Activated B cell treated with CpG ODN at 0.5 μM for 24 hours (primary cell): ENCODE results near the gene CA6. TPM values are rescaled to one million over a fixed set of nuclear protein-coding genes. Genes with fewer than 3 reads are reported as not detected.
"Not testable (repeated sequence)": the region's sequence is repeated elsewhere in the genome, so short reads cannot be mapped to it uniquely, and the experiment has no call there.

Experiments used
- ATAC-seq: fragments of 200-7000 bp; cut with Tn5 transposase; one replicate; pipeline ENCODE4 v1.10.0; 2021; ENCODE audit warnings: low read depth, mild to moderate bottlenecking, moderate library complexity
- CTCF ChIA-PET: fragments of 350-600 bp; sonication (Branson Sonifier 250); formaldehyde crosslinking; loops from one replicate; lab custom pipeline; 2021; ENCODE audit warnings: antibody characterized with exemption; lab: Charles Lee
- POLR2A ChIA-PET: fragments of 350-600 bp; sonication (Branson Sonifier 250); formaldehyde crosslinking; loops from one replicate; lab custom pipeline; 2021; ENCODE audit warnings: antibody characterized with exemption; lab: Charles Lee
- DNase-seq: peaks from one replicate; pipeline ENCODE4 v3.0.0; 2022
- H3K27ac Mint-ChIP-seq: one replicate; pipeline ENCODE4 v1.8.0; 2020; ENCODE audit warnings: mixed read lengths
- H3K27me3 Mint-ChIP-seq: one replicate; pipeline ENCODE4 v1.8.0; 2021; ENCODE audit warnings: mixed read lengths
- H3K36me3 Mint-ChIP-seq: one replicate; pipeline ENCODE4 v1.8.0; 2021; ENCODE audit warnings: low read depth, mixed read lengths
- H3K4me1 Mint-ChIP-seq: one replicate; pipeline ENCODE4 v1.8.0; 2021; ENCODE audit warnings: mixed read lengths
- H3K4me3 Mint-ChIP-seq: one replicate; pipeline ENCODE4 v1.8.0; 2020; ENCODE audit warnings: mild to moderate bottlenecking, mixed read lengths
- H3K9me3 Mint-ChIP-seq: one replicate; pipeline ENCODE4 v1.8.0; 2020; ENCODE audit warnings: mixed read lengths
- CTCF ChIP-seq: fragments of 200-600 bp; IDR thresholded peaks from one replicate; pipeline ENCODE4 v1.8.0; 2022; ENCODE audit warnings: antibody characterized with exemption, mild to moderate bottlenecking
- intact Hi-C: fragments of 100-400 bp; cut with micrococcal nuclease; formaldehyde crosslinking; loops from one replicate; pipeline ENCODE4 v1.15.1; 2024
- total RNA-seq: library from RNA; stranded (reverse); gene quantifications from 2 replicates; pipeline ENCODE4 v1.2.3, GENCODE V29; 2022

Gene CA6
- total RNA-seq, 1 donor from 2014 or later: not detected

GRCh38 chr1:9014475-9015375, 69.1 kb downstream of the CA6 start:
- Mint-ChIP-seq H3K9me3 (no peaks in the 10 kb centered on the region), H3K4me3 (no peak overlapping the region)

GRCh38 chr1:9016455-9016854, 70.8 kb downstream of the CA6 start:
- no peak overlapping the region for H3K27ac Mint-ChIP-seq

More at GRCh38 chr1:9014475-9015375, 69.1 kb downstream of the CA6 start:
- peaks cover 3% of the 10 kb centered on the region for H3K27me3 Mint-ChIP-seq
- no peak for ATAC-seq
- no peak for DNase-seq
- intact Hi-C loops: no loop called here
- peaks cover 35% of the 10 kb centered on the region for H3K4me1 Mint-ChIP-seq
- H3K27ac Mint-ChIP-seq: no peak overlapping the region
- H3K36me3 Mint-ChIP-seq: no peaks in the 10 kb centered on the region
- POLR2A ChIA-PET: interaction anchor here (1.0 to 1.3 kb wide), 2 partner anchors 10 to 23 kb away, joined by 3 to 5 read pairs; no protein-coding TSS in a partner anchor
- no peak for TF ChIP-seq CTCF
- CTCF ChIA-PET: interaction anchor here (1.1 to 1.8 kb wide), 5 partner anchors 9 to 88 kb away, joined by 3 to 6 read pairs (median 5); no protein-coding TSS in a partner anchor

GRCh38 chr1:9018333-9018732, 72.7 kb downstream of the CA6 start:
- POLR2A ChIA-PET: no interaction called here
- TF ChIP-seq CTCF: no peak
- H3K4me3 Mint-ChIP-seq: no peak overlapping the region
- CTCF ChIA-PET: no interaction called here
- no peaks in the 10 kb centered on the region for H3K36me3 Mint-ChIP-seq
- no peaks in the 10 kb centered on the region for H3K9me3 Mint-ChIP-seq
- H3K4me1 Mint-ChIP-seq: peaks cover 17% of the 10 kb centered on the region
- DNase-seq: no peak
- H3K27me3 Mint-ChIP-seq: peaks cover 3% of the 10 kb centered on the region
- ATAC-seq: no peak
- intact Hi-C loops: no loop called here
- no peak overlapping the region for H3K27ac Mint-ChIP-seq

More at GRCh38 chr1:9016455-9016854, 70.8 kb downstream of the CA6 start:
- intact Hi-C loops: no loop called here
- DNase-seq: no peak
- Mint-ChIP-seq H3K27me3 (peaks cover 3% of the 10 kb centered on the region), H3K9me3 (no peaks in the 10 kb centered on the region), H3K4me1 (peaks cover 20% of the 10 kb centered on the region), H3K4me3 (no peak overlapping the region), H3K36me3 (no peaks in the 10 kb centered on the region)
- ChIA-PET CTCF (interaction anchor here (1.3 to 1.4 kb wide), 2 partner anchors 85 to 86 kb away, joined by 3 read pairs; no protein-coding TSS in a partner anchor), POLR2A (no interaction called here)
- no peak for ATAC-seq
- no peak for TF ChIP-seq CTCF

- POLR2A ChIA-PET: no interaction called here
- intact Hi-C loops: no loop called here
- Mint-ChIP-seq H3K4me1 (peaks cover 14% of the 10 kb centered on the region), H3K4me3 (no peak overlapping the region), H3K9me3 (no peaks in the 10 kb centered on the region), H3K36me3 (no peaks in the 10 kb centered on the region), H3K27me3 (peaks cover 3% of the 10 kb centered on the region), H3K27ac (no peak overlapping the region)
- no peak for TF ChIP-seq CTCF
- ATAC-seq (no peak), DNase-seq (no peak)
- CTCF ChIA-PET: interaction anchor here (1.5 kb wide), 1 partner anchor 15 kb away, joined by 6 read pairs; no protein-coding TSS in a partner anchor
Observed at GRCh38 chr1:9019896-9020295, 74.2 kb downstream of the CA6 start.

- Mint-ChIP-seq H3K27me3 (peaks cover 3% of the 10 kb centered on the region), H3K4me1 (peaks cover 11% of the 10 kb centered on the region), H3K4me3 (no peak overlapping the region), H3K9me3 (no peaks in the 10 kb centered on the region), H3K27ac (no peak overlapping the region), H3K36me3 (no peaks in the 10 kb centered on the region)
- ChIA-PET CTCF (interaction anchor here (1.5 kb wide), 1 partner anchor 15 kb away, joined by 6 read pairs; no protein-coding TSS in a partner anchor), POLR2A (no interaction called here)
- ATAC-seq (no peak), DNase-seq (no peak)
- intact Hi-C loops: no loop called here
- no peak for TF ChIP-seq CTCF
Observed at GRCh38 chr1:9020305-9020704, 74.6 kb downstream of the CA6 start.

GRCh38 chr1:9022026-9022738, 76.5 kb downstream of the CA6 start:
- ATAC-seq, H3K4me1 Mint-ChIP-seq, DNase-seq, H3K27ac Mint-ChIP-seq, H3K9me3 Mint-ChIP-seq, CTCF ChIA-PET, H3K27me3 Mint-ChIP-seq, H3K36me3 Mint-ChIP-seq, intact Hi-C loops, H3K4me3 Mint-ChIP-seq, POLR2A ChIA-PET: not testable (repeated sequence)
